Tibial artery (tissue), 4 donors: ENCODE data around the gene ZNF469.

Source experiments
- DNase-seq, 2 donors: peaks; one replicate each; pipeline ENCODE4 v3.0.0-alpha.2; 2019
- H3K27ac ChIP-seq, 2 donors: fragments of 200-600 bp; sonication (generic) in 1 of 2; 1 replicate in 1 of 2; 2 replicates in 1 of 2; pipeline ENCODE4 v1.5.1; 2018 to 2019; ENCODE audit warnings: mild to moderate bottlenecking in 1 of 2
- H3K27me3 ChIP-seq, 2 donors: fragments of 200-600 bp; sonication (generic) in 1 of 2; one replicate each; pipeline versions ENCODE4 v1.5.1 to v1.6.0; 2016 to 2019
- H3K36me3 ChIP-seq, 3 donors: fragments of 200-600 bp; sonication (generic) in 2 of 3; one replicate each; pipeline ENCODE4 v1.5.1; 2016 to 2019; ENCODE audit warnings: mild to moderate bottlenecking in 2 of 3
- H3K4me1 ChIP-seq, 4 donors: fragments of 200-600 bp; sonication (generic) in 2 of 4; 1 replicate in 3 of 4; 2 replicates in 1 of 4; pipeline ENCODE4 v1.5.1; 2016 to 2019
- H3K4me3 ChIP-seq, 2 donors: fragments of 200-600 bp; sonication (generic) in 1 of 2; 1 replicate in 1 of 2; 2 replicates in 1 of 2; pipeline ENCODE4 v1.5.1; 2018 to 2019; ENCODE audit warnings: mild to moderate bottlenecking in 2 of 2
- H3K9me3 ChIP-seq, 3 donors: fragments of 200-600 bp; sonication (generic) in 1 of 3; one replicate each; pipeline ENCODE4 v1.5.1; 2016 to 2019
- intact Hi-C: fragments of 100-400 bp; cut with DNase I; formaldehyde crosslinking; loops from one replicate; pipeline ENCODE4 v1.15.0; 2023; ENCODE audit warnings: low total_unique reads
- TF ChIP-seq, protein P1 (sequence below), 2 experiments: fragments of 200-600 bp in 1 of 2; fragments of 450-650 bp in 1 of 2; IDR thresholded peaks; one replicate each; pipeline ENCODE4 v1.5.1; 2017 to 2019; ENCODE audit warnings: antibody characterized with exemption in 2 of 2, mild to moderate bottlenecking in 1 of 2, moderate library complexity in 1 of 2

ZNF469 gene, protein sequence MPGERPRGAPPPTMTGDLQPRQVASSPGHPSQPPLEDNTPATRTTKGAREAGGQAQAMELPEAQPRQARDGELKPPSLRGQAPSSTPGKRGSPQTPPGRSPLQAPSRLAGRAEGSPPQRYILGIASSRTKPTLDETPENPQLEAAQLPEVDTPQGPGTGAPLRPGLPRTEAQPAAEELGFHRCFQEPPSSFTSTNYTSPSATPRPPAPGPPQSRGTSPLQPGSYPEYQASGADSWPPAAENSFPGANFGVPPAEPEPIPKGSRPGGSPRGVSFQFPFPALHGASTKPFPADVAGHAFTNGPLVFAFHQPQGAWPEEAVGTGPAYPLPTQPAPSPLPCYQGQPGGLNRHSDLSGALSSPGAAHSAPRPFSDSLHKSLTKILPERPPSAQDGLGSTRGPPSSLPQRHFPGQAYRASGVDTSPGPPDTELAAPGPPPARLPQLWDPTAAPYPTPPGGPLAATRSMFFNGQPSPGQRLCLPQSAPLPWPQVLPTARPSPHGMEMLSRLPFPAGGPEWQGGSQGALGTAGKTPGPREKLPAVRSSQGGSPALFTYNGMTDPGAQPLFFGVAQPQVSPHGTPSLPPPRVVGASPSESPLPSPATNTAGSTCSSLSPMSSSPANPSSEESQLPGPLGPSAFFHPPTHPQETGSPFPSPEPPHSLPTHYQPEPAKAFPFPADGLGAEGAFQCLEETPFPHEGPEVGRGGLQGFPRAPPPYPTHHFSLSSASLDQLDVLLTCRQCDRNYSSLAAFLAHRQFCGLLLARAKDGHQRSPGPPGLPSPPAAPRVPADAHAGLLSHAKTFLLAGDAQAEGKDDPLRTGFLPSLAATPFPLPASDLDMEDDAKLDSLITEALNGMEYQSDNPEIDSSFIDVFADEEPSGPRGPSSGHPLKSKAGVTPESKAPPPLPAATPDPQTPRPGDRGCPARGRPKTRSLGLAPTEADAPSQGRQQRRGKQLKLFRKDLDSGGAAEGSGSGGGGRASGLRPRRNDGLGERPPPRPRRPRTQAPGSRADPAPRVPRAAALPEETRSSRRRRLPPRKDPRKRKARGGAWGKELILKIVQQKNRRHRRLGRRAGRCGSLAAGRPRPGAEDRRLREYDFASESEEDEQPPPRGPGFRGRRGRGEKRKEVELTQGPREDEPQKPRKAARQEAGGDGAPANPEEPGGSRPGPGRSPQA (N-terminal part only)

DNA sequence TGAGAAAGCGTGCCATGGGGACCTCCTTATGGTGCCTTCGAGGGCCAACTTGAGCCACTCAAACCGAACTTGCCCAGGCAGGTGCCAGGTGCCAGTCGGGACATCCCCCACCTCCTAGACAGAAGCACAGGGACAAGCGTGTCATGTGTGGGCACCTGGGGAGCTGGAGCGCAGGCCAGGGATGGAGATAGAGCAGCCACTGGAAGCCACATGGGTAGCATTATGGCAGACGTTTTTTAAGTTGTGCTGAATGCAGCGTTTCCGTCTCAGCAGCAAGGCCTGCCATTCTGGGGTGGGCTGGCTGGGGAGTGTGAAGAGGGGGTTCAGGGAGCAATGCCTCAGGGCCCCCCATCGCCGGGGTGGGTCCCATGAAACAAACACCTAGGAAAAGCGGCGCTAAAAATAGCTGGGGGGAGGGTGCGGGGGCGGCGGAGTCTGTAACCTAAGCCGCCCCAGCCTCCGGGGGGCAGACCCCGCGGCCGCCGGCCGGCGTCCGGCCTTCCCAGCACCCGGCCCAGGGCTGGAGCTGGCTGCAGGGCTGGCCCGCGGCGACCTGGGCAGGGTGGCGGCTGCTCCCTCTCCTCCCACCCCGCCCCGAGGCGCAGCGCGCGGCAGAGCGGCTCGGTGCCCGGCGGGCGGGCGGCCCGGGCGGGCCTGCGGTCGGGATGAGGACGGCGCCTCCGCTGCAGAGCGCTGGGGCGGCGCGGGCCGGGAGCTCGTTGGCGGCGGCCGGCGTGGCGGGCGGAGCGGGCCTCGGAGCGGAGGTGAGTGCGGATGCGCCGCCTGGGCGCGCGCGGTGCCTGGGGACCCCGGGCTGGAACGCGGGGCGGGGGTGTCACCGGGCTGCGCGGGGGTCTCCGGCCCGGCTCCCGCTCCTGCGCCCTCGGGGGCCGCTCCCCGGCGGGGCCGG lies at the start of gene ZNF469:
TSS of gene ZNF469 (plus strand) at position 469 of the 910 bp plus-strand sequence. CDS start 44,512 bp downstream, outside the sequence.
- peak within 1 kb of the TSS; percentile 44 to 59 for H3K4me3 ChIP-seq
- TF ChIP-seq, protein P1, sequence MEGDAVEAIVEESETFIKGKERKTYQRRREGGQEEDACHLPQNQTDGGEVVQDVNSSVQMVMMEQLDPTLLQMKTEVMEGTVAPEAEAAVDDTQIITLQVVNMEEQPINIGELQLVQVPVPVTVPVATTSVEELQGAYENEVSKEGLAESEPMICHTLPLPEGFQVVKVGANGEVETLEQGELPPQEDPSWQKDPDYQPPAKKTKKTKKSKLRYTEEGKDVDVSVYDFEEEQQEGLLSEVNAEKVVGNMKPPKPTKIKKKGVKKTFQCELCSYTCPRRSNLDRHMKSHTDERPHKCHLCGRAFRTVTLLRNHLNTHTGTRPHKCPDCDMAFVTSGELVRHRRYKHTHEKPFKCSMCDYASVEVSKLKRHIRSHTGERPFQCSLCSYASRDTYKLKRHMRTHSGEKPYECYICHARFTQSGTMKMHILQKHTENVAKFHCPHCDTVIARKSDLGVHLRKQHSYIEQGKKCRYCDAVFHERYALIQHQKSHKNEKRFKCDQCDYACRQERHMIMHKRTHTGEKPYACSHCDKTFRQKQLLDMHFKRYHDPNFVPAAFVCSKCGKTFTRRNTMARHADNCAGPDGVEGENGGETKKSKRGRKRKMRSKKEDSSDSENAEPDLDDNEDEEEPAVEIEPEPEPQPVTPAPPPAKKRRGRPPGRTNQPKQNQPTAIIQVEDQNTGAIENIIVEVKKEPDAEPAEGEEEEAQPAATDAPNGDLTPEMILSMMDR (IDR thresholded peaks at IDR 0.05) = no peak
- H3K27ac ChIP-seq = peak within 1 kb of the TSS in 1 of 2 donors; percentile 47
- peak in 1 of 2 donors; percentile 64 for DNase-seq
- H3K36me3 ChIP-seq = no peaks in the 10 kb centered on the region
- H3K4me1 ChIP-seq = peaks cover 0 to 26% (median 16%) of the 10 kb centered on the region in 4 donors
- peaks cover 0 to 17% of the 10 kb centered on the region in 2 donors for H3K27me3 ChIP-seq
- H3K9me3 ChIP-seq = no peaks in the 10 kb centered on the region
- intact Hi-C loops = no loop called here

DNA sequence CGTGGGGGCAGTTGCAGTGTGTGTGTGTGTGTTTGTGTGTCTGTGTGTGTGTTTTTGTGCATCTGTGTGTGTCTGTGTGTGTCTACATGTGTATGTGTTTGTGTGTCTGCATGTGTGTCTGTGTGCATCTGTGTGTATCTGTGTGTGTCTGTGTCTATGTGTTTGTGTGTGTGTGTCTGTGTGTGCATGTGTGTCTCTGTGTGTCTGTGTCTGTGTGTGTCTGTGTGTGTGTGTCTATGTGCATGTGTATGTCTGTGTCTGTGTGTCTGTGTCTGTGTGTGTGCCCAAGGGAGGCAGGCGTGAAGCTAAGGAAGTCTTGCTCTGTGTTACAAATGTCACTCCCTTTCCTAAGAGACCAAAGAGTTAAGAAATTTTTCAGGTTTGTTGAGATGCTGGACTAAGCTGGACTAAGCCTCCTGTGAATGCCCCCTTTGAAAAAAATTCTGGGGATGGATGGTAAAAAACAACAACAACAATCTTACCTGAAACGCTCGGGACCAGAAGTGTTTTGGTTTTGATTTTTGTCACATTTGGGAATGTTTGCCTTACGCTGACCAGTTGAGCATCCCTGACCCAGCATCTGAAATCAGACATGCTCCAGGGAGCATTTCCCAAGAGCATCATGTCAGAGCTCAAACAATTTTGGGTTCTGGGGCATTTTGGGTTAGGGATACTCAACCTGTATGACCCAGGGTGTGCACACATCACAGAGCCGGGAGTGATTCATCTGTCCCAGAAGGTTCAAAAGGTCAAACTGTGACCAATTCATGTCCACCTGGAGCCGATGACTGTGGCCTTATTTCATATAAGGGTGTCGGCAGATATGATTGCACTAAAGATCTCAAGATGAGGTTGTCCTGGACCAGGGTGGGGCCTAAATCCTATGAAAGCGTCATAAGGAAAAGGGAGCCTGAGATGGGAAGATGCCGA lies 48.6 kb upstream of the ZNF469 start:
- Histone ChIP-seq H3K4me1 (peaks cover 8 to 22% (median 16%) of the 10 kb centered on the region in 4 donors), H3K27ac (no peak overlapping the region), H3K9me3 (no peaks in the 10 kb centered on the region), H3K36me3 (no peaks in the 10 kb centered on the region), H3K4me3 (no peak overlapping the region), H3K27me3 (no peaks in the 10 kb centered on the region)
- intact Hi-C loops = no loop called here
- TF ChIP-seq, protein P1 (IDR thresholded peaks at IDR 0.05) = no peak
- DNase-seq = no peak

DNA sequence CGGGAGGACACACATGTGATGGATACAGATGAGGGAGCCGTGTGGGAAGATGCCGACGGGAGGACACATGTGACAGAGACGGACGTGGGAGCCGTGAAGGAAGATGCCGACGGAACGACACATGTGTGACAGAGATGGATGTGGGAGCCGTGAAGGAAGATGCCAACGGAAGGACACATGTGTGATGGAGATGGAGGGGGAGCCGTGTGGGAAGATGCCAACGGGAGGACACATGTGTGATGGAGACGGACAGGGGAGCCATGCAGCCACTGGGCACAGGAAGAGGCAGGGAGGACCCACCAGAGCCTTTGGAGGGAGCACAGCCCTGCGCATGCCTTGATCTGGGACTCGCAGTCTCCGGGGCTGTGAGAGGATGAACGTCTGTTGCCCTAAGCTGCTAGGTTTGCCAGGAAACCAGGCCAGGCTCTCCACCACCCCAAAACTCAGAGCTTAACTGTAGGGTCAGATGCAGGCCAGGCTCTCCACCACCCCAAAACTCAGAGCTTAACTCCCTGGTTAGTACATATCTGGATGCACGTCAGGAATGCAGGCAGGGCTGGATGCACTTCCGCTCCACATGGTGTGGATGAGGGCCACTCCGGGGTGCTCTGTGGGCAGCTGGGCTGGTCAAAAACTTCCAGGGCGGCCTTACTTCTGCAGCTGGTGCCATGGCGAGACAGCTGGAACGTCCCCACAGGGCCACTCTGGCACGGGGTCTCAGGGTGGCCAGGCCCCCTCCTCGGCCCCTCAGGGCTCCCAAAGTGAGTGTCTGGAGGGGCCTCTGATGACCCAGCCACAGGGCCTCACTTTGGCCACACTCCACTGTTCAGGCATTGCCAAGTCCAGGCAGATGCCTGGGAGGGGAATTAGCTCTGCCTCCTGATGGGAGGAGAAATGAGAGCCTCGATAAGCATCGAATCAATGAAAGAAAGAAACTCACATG lies 47.7 kb upstream of the ZNF469 start:
- H3K4me3 ChIP-seq = no peak overlapping the region
- intact Hi-C loops = no loop called here
- TF ChIP-seq, protein P1 (IDR thresholded peaks at IDR 0.05) = no peak
- no peaks in the 10 kb centered on the region for H3K9me3 ChIP-seq
- H3K27me3 ChIP-seq = peaks cover 0 to 4% of the 10 kb centered on the region in 2 donors
- peaks cover 8 to 22% (median 16%) of the 10 kb centered on the region in 4 donors for H3K4me1 ChIP-seq
- DNase-seq = no peak
- H3K27ac ChIP-seq = no peak overlapping the region
- no peaks in the 10 kb centered on the region for H3K36me3 ChIP-seq

DNA sequence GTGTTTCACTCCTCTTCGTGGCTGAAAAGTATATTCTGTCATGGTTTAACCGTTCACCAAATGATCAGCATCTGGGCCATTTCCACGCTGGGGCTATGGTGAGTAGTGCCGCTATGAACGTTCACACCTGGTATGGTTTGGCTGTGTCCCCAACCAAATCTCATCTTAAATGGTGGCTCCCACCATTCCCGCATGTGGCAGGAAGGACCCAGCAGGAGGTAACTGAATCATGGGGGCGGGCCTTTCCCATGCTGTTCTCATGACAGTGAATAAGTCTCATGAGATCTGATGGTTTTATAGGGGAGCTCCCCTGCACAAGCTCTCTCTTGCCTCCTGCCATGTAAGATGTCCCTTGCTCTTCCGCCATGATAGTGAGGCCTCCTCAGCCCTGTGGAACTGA lies 45.7 kb upstream of the ZNF469 start:
- H3K4me1 ChIP-seq = peaks cover 8 to 18% (median 13%) of the 10 kb centered on the region in 4 donors
- no peaks in the 10 kb centered on the region for H3K36me3 ChIP-seq
- peaks cover 0 to 6% of the 10 kb centered on the region in 2 donors for H3K27me3 ChIP-seq
- TF ChIP-seq, protein P1 (IDR thresholded peaks at IDR 0.05) = no peak
- no peak for DNase-seq
- H3K27ac ChIP-seq = no peak overlapping the region
- no peaks in the 10 kb centered on the region for H3K9me3 ChIP-seq
- intact Hi-C loops = no loop called here
- no peak overlapping the region for H3K4me3 ChIP-seq
